Chondrocyte (in vitro differentiated cells): ENCODE measurements around the gene KIAA0232. TPM values are rescaled to one million over a fixed set of nuclear protein-coding genes. Genes with fewer than 3 reads are reported as not detected.

Experiments
- DNase-seq: peaks from one replicate; pipeline ENCODE4 v3.0.0; 2021; ENCODE audit warnings: mixed read lengths, low spot score
- H3K27ac Mint-ChIP-seq: one replicate; pipeline ENCODE4 v1.8.0; 2021; ENCODE audit warnings: mild to moderate bottlenecking, moderate library complexity, mixed read lengths; ENCODE audit not compliant: unreplicated experiment
- H3K27me3 Mint-ChIP-seq: 2 replicates; pipeline ENCODE4 v1.8.0; 2021; ENCODE audit warnings: low read depth, mixed read lengths
- H3K36me3 Mint-ChIP-seq: 2 replicates; pipeline ENCODE4 v1.8.0; 2021; ENCODE audit warnings: low read depth, mixed read lengths
- H3K4me1 Mint-ChIP-seq: 2 replicates; pipeline ENCODE4 v1.8.0; 2021; ENCODE audit warnings: low read depth, mild to moderate bottlenecking, mixed read lengths
- H3K4me3 Mint-ChIP-seq: one replicate; pipeline ENCODE4 v1.8.0; 2021; ENCODE audit warnings: mild to moderate bottlenecking, moderate library complexity, mixed read lengths; ENCODE audit not compliant: unreplicated experiment
- H3K9me3 Mint-ChIP-seq: 2 replicates; pipeline ENCODE4 v1.8.0; 2021; ENCODE audit warnings: low read depth, mixed read lengths
- long read RNA-seq: library from polyadenylated mRNA; stranded (forward); transcript quantifications from one replicate; pipeline ENCODE4 v2.0.0, GENCODE V29; 2021
- total RNA-seq: library from RNA; stranded (reverse); gene quantifications from 3 replicates; pipeline ENCODE4 v1.2.1, GENCODE V29; 2021
- TF ChIP-seq, protein P1 (sequence below): fragments of 200-600 bp; sonication (generic); IDR thresholded peaks from 2 replicates; pipeline ENCODE4 v1.5.0; 2021; ENCODE audit warnings: antibody characterized with exemption, mild to moderate bottlenecking, moderate library complexity

Gene KIAA0232, protein sequence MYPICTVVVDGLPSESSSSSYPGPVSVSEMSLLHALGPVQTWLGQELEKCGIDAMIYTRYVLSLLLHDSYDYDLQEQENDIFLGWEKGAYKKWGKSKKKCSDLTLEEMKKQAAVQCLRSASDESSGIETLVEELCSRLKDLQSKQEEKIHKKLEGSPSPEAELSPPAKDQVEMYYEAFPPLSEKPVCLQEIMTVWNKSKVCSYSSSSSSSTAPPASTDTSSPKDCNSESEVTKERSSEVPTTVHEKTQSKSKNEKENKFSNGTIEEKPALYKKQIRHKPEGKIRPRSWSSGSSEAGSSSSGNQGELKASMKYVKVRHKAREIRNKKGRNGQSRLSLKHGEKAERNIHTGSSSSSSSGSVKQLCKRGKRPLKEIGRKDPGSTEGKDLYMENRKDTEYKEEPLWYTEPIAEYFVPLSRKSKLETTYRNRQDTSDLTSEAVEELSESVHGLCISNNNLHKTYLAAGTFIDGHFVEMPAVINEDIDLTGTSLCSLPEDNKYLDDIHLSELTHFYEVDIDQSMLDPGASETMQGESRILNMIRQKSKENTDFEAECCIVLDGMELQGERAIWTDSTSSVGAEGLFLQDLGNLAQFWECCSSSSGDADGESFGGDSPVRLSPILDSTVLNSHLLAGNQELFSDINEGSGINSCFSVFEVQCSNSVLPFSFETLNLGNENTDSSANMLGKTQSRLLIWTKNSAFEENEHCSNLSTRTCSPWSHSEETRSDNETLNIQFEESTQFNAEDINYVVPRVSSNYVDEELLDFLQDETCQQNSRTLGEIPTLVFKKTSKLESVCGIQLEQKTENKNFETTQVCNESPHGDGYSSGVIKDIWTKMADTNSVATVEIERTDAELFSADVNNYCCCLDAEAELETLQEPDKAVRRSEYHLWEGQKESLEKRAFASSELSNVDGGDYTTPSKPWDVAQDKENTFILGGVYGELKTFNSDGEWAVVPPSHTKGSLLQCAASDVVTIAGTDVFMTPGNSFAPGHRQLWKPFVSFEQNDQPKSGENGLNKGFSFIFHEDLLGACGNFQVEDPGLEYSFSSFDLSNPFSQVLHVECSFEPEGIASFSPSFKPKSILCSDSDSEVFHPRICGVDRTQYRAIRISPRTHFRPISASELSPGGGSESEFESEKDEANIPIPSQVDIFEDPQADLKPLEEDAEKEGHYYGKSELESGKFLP (N-terminal part only)
- total RNA-seq, result 24.7 to 27.4 TPM (median 26.2 TPM) in 3 replicates
- long read RNA-seq, partial matches to known transcripts, result 1 of 8 reads
- long read RNA-seq, other reads (novel, unspliced or antisense), result 7 of 8 reads

DNA sequence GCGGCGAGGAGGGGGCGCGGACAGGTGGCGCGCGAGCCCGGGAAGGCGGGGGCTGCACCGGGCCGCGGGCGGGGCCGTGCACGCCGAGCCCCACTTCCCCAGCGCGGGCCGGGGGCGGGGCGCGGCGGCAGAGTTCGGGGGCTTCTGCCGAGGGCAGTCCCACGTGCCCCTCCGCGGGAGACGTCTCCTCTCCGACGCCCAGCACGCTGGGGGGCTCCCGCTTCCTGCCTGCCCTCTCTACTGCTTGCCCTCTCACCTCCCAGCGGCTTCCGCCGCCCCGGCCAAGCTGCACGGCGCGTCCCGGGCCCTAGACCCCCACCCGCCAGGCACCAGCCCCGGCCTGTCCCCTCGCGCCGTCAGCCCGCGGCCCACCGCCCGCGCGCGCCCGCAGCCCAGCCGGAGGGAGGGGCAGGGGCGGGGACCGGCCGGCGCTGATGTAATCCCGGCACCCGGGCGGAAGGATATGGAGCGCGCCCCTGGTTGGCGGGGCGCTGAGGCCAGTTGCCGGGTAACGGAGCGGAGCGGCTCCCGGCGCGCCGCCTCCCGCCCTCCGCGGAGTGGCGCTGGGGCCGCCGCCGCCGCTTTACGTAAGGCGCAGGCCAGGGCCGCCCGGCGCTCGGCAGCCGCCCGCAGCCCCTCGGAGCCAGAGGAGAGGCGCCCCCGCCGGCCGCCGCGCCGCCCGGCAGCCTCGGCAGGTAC, at the start of gene KIAA0232:
Gene KIAA0232 (plus strand): TSS at position 581 of the 699 bp plus-strand sequence. CDS start 41,727 bp downstream, outside the sequence.
- Mint-ChIP-seq H3K27me3 (no peaks in the 10 kb centered on the region), H3K36me3 (no peaks in the 10 kb centered on the region), H3K4me3 (peak within 1 kb of the TSS; percentile 79), H3K27ac (peak within 1 kb of the TSS; percentile 85), H3K4me1 (peaks cover 36% of the 10 kb centered on the region), H3K9me3 (no peaks in the 10 kb centered on the region)
- TF ChIP-seq, protein P1, sequence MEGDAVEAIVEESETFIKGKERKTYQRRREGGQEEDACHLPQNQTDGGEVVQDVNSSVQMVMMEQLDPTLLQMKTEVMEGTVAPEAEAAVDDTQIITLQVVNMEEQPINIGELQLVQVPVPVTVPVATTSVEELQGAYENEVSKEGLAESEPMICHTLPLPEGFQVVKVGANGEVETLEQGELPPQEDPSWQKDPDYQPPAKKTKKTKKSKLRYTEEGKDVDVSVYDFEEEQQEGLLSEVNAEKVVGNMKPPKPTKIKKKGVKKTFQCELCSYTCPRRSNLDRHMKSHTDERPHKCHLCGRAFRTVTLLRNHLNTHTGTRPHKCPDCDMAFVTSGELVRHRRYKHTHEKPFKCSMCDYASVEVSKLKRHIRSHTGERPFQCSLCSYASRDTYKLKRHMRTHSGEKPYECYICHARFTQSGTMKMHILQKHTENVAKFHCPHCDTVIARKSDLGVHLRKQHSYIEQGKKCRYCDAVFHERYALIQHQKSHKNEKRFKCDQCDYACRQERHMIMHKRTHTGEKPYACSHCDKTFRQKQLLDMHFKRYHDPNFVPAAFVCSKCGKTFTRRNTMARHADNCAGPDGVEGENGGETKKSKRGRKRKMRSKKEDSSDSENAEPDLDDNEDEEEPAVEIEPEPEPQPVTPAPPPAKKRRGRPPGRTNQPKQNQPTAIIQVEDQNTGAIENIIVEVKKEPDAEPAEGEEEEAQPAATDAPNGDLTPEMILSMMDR, result no peak
- peak; percentile 97 for DNase-seq

DNA sequence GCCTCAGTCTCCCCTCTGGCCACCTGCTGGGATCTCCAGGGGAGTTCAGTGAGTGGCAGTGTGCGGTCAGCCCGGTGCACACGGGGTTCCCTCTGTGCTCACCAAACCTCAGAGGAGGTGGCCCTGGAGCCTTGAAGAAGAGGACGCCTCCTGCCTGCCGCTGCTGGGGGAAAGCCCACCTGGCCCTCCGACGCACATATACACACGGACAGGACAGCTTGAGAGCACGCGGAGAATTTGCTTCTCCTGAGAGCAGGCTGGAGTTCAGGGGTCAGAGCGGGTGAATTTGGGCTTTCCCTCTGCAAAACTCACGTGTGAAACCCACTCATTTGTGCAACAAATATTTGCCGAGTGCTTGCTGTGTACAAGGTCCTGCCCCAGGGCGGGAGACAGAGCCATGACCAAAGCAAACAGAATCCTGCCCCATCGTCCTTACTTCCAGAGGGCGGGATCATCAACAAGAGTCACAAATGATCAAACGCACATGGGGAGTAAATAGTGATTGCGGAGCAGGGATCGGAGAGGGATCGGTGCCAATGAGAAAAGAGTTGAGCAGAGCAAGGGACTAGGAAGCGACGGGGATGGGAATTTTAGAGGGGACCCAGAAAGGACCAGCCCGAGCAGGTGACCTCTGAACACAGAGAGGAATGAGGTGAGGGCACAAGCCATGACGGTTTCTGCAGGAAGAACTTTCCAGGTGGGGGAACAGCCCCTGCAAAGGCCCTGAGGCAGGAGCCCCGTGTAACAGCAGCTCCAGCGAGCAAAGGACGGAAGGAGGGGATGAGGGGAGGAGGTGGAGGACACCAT, 49.0 kb upstream of the KIAA0232 start:
- Mint-ChIP-seq H3K27me3 (no peaks in the 10 kb centered on the region), H3K27ac (peak overlapping the region; percentile 5), H3K4me3 (no peak overlapping the region), H3K4me1 (peaks cover 16% of the 10 kb centered on the region), H3K9me3 (no peaks in the 10 kb centered on the region), H3K36me3 (no peaks in the 10 kb centered on the region)
- no peak for DNase-seq
- TF ChIP-seq, protein P1, result no peak

DNA sequence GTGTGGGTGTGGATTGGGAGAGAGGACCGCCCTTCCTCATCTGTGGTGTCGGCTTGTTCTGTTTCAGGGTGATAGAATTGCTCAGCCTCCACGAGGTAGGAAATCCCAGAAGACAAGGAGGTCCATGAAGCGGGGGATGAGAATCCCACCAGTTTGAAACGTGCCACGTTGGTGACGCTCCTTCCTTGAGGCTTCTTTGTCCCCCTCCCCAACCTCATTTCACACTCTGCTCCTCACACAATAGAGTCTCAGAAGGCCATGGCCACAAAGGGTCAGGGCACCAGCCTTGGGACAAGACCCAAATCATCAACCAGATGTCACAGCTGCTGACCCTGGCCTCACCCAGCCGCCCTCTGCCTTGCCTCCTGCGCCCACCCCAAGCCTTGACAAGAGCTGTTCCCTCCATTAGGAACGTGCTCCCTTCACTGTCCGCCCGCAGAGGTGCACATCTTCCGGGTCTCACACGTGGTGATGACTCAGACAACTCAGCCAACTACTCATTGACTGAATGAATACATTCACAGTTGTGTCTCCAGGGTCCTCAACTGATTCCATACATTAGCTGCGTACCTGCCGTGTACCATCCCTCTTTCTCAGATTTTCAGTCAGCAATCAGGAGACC, 48.3 kb upstream of the KIAA0232 start:
- Mint-ChIP-seq H3K4me1 (peaks cover 15% of the 10 kb centered on the region), H3K36me3 (no peaks in the 10 kb centered on the region), H3K4me3 (no peak overlapping the region), H3K27me3 (no peaks in the 10 kb centered on the region), H3K9me3 (peaks cover 2% of the 10 kb centered on the region), H3K27ac (peak overlapping the region; percentile 65)
- TF ChIP-seq, protein P1, result no peak
- no peak for DNase-seq

DNA sequence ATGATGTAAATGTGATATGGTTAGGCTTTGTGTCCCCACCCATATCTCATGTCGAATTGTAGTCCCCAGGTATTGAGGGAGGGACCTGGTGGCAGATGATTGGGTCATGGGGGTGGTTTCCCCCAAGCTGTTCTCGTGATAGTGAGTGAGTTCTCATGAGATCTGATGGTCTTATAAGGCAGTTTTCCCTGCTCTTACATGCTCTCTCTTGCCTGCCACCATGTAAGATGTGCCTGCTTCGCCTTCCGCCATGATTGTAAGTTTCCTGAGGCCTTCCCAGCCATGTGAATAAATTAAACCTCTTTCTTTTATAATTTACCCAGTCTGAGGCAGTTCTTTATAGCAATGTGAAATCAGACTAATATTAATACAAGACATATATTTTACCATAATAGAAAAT, 42.6 kb upstream of the KIAA0232 start:
- no peak for DNase-seq

More for the DNA sequence above, 42.6 kb upstream of the KIAA0232 start:
- Mint-ChIP-seq H3K4me3 (no peak overlapping the region), H3K27me3 (no peaks in the 10 kb centered on the region), H3K4me1 (peaks cover 3% of the 10 kb centered on the region), H3K36me3 (no peaks in the 10 kb centered on the region), H3K9me3 (peaks cover 10% of the 10 kb centered on the region), H3K27ac (no peak overlapping the region)
- TF ChIP-seq, protein P1, result no peak
